GM12874 (cell line): ENCODE data around the gene CSNK2B.

Experiments used
- TF ChIP-seq, protein P1 (sequence below): IDR thresholded peaks from 2 replicates; pipeline ENCODE4 v1.5.1; 2011; ENCODE audit warnings: low read depth, mild to moderate bottlenecking, control low read depth, low read length, moderate library complexity; ENCODE audit not compliant: insufficient read depth

Gene CSNK2B

GRCh38 chr6:31697555-31697954 is 31.7 kb downstream of the CSNK2B start:
- TF ChIP-seq, protein P1, sequence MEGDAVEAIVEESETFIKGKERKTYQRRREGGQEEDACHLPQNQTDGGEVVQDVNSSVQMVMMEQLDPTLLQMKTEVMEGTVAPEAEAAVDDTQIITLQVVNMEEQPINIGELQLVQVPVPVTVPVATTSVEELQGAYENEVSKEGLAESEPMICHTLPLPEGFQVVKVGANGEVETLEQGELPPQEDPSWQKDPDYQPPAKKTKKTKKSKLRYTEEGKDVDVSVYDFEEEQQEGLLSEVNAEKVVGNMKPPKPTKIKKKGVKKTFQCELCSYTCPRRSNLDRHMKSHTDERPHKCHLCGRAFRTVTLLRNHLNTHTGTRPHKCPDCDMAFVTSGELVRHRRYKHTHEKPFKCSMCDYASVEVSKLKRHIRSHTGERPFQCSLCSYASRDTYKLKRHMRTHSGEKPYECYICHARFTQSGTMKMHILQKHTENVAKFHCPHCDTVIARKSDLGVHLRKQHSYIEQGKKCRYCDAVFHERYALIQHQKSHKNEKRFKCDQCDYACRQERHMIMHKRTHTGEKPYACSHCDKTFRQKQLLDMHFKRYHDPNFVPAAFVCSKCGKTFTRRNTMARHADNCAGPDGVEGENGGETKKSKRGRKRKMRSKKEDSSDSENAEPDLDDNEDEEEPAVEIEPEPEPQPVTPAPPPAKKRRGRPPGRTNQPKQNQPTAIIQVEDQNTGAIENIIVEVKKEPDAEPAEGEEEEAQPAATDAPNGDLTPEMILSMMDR, result no peak

DNA sequence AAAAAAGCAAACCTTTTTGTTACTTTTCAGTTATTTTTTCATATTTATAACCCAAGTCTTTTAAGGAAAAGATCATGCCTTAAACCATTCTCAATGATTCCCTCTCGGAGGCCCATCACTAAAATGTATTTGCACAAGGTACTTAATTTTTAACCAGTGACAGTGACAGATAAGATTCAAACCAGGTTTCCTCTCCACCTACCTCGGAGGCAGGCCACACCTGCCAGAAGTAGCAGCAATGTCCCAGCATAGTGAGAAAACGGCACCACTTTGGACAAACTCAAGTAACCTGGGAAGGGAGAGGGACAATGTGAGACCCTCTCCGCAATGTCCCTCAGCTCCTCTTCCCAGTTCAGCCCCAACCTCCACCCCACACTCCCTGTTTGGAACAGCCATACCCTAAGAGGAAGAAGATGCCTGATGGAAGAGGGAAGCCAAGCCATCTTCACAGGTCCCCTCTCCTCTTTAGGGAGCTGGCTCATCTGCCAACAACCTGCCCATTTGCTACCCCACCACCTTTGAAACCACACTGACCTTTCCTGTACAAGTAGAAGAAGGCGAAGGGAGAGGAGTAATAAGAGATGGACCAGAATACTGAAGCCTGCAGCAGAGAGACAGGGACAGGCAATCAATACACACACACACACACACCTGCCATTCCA is 35.0 kb downstream of the CSNK2B start:
- TF ChIP-seq, protein P1, result no peak

DNA sequence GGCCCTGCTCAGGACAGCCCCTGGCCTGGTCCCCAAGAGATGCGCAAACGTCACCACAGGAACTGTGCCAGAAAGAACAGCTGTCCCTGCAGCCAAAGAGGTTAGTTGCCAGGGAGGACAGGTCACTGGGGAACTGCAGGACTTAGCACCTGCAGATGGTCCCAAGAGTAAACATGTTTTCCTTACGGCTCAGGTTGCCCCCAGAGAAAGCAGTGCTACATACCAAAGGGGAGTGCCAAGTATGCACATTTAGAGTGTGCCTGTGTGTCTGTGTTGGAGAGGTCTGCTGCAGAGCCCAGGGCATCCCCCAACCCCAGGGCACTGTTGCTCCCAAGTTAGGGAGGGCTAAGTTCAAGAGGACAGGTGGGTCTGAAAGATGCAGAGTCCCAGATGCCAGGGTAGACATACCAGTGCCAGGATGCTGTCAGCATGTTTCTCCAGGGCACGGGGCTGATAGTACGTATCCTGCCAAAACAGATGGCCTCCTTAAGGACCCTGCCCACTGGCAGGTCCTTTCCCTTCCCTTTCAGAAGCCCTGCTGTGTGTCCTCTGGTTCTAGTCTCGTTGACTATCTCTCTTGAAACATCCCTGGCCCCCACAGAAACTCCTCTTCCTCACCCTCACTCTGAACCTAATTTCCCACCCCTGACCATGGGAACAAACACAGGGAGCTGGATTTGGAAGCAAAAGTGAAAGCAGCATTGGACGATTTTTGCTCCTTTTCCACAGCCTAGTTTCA is 36.0 kb downstream of the CSNK2B start:
- TF ChIP-seq, protein P1, result no peak

GRCh38 chr6:31702405-31702818 is 36.5 kb downstream of the CSNK2B start:
- TF ChIP-seq, protein P1, result no peak

DNA sequence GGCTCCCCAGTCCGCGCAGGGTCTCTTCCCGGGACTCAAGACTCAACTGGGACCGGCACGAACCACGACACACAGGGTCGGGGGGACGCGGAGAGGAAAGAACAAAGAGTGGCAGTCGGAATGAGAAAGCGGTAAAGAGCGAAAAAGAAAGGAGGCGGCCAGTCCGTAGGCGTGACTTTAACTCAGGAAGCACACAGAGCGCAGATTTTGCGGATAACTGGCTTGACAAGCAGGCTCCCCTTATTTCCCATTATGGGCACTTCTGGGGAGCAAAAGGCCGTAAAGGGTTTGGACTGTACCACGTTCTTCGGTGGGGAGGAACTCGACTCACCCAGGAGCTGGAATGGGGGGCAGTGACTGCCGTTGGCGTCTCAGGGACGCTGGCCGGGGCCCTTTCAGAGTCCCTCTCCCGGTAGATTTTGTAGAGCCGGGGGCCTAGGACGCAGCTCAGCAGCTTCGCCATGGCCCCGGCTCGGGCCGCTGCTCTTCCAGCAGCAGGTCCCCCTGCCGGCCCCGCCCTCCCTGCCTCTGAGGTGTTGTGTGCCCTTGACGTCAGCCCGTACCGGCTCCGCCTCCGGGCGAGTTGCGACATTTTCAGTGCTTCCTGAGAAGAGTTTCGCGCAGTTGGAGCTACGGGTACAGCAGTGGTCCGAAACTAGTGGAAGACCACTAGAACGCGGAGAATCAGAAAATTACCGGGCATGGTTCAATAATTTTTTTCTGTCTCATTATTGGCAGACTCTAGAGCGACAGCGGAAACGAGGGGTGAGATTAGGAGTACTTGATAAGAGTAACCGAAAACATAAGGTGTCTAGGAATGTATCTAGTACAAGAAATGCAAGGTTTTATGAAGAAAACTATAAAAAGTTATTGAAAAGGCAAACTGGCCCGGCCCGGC is 37.2 kb downstream of the CSNK2B start, which contains the start of gene ABHD16A:
Gene ABHD16A, minus strand, starts transcription at position 506 of the 898 bp plus-strand sequence. Its CDS starts 43 bp downstream, at position 463.
- TF ChIP-seq, protein P1, result no peak

DNA sequence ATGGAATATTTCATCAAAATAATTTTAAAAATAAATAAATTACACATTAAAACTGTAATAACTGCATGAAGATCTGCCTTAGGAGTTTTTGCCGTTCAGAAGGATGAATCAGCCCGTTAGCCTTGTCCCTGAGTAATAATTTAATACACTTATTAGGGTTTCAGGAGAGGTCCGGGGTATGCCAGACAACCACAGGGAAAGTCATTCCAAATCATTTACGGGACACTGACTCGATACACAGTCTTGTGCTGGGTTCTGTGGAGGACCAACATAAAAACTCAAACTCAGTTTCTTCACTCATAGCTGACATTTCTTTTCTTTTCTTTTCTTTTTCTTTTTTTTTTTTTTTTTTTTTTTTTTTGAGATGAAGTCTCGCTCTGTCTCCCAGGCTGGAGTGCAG is 40.1 kb downstream of the CSNK2B start:
- TF ChIP-seq, protein P1, result no peak

GRCh38 chr6:31706599-31706998 is 40.7 kb downstream of the CSNK2B start, which contains the start of gene LY6G6F:
Gene LY6G6F (plus strand): TSS chr6:31706866. CDS start chr6:31706907, 41 bp downstream.
- TF ChIP-seq, protein P1, result no peak
